ENCODE results near the gene TRIM52.

DNA sequence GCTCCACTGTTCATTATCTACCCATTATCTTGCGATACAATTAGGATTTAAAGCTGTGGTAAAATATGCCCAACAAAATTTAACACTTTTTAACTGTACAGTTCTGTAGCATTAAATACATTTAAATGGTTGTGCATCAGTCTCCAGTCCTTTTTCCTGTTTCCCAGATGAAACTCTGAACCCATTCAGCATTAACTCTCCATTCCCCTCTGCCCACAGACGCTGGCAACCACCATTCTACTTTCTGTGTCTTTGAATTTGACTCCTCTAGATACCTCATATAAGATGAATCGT, 53.0 kb downstream of the TRIM52 start:
- TF ChIP-seq STAT6 (CRISPR knock-in tag; conservative IDR thresholded peaks at IDR 0.05; ENCODE audit: low read depth) (no peak), IRF2 (CRISPR knock-in tag; IDR thresholded peaks at IDR 0.05; ENCODE audit: borderline replicate concordance, low read depth) (no peak), RORB (CRISPR knock-in tag; IDR thresholded peaks at IDR 0.05) (no peak), ZNF512 (CRISPR knock-in tag; IDR thresholded peaks at IDR 0.05; ENCODE audit: borderline replicate concordance) (no peak), ZNF138 (CRISPR knock-in tag; conservative IDR thresholded peaks at IDR 0.05) (no peak)
- TF ChIP-seq, protein P1, sequence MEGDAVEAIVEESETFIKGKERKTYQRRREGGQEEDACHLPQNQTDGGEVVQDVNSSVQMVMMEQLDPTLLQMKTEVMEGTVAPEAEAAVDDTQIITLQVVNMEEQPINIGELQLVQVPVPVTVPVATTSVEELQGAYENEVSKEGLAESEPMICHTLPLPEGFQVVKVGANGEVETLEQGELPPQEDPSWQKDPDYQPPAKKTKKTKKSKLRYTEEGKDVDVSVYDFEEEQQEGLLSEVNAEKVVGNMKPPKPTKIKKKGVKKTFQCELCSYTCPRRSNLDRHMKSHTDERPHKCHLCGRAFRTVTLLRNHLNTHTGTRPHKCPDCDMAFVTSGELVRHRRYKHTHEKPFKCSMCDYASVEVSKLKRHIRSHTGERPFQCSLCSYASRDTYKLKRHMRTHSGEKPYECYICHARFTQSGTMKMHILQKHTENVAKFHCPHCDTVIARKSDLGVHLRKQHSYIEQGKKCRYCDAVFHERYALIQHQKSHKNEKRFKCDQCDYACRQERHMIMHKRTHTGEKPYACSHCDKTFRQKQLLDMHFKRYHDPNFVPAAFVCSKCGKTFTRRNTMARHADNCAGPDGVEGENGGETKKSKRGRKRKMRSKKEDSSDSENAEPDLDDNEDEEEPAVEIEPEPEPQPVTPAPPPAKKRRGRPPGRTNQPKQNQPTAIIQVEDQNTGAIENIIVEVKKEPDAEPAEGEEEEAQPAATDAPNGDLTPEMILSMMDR (IDR thresholded peaks at IDR 0.05) = no peak
